ENCODE measurements around the gene RASL11A. TPM values are rescaled to one million over a fixed set of nuclear protein-coding genes. Genes with fewer than 3 reads are reported as not detected.

RASL11A gene
- total and polyA plus RNA-seq, 2 experiments from 2014 or later: 6.3 to 18.8 TPM

DNA sequence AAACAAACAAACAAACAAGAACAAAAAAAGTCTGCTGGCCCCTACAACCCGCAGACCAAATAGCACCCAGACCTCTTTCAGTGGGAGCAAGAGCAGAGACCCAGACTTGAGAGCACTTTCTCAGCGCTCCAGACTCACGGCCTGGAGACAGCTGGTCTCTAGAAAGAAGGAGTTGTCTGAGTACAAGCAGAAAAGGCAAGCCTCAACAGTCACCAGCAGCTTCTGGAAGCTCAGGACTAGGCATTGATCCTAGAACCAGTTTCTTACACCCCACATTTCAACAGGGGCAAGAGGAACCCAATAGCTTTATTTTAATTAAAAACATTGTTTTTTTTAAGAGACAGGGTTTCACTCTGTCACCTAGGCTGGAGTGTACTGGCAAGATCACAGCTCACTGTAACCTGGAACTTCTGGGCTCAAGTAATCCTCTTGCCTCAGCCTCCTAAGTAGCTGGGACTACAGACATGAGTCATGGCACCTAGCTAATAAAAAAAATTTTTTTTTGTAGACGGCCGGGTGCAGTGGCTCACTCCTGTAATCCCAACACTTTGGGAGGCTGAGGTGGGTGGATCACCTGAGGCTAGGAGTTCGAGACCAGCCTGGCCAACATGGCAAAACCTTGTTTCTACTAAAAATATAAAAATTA is 30.4 kb downstream of the RASL11A start:
- Histone ChIP-seq H3K4me3 (no peak overlapping the region), H4K20me1 (ENCODE audit: insufficient read depth, poor library complexity, severe bottlenecking) (no peaks in the 10 kb centered on the region), H3K79me2 (no peaks in the 10 kb centered on the region), H3K27me3 (peaks cover 2% of the 10 kb centered on the region), H3K36me3 (replicated peaks; ENCODE audit: insufficient read depth, low read depth) (no peaks in the 10 kb centered on the region), H3K9me2 (replicated peaks; ENCODE audit: insufficient read depth) (no peaks in the 10 kb centered on the region), H3K4me2 (no peak overlapping the region), H2AFZ (no peak overlapping the region), H3K4me1 (ENCODE audit: insufficient read depth) (no peaks in the 10 kb centered on the region), H3K9me3 (ENCODE audit: low read depth) (no peaks in the 10 kb centered on the region), H3K27ac (no peak overlapping the region)
- 83% methylated on average over 6 of the region's 6 CpGs for WGBS (ENCODE audit: low lambda C conversion rate, missing lambda C conversion rate)
- no peak for TF ChIP-seq EZH2phosphoT487 (IDR thresholded peaks at IDR 0.05; ENCODE audit: low read depth, severe bottlenecking, unreplicated experiment)
- TF ChIP-seq, protein P1, sequence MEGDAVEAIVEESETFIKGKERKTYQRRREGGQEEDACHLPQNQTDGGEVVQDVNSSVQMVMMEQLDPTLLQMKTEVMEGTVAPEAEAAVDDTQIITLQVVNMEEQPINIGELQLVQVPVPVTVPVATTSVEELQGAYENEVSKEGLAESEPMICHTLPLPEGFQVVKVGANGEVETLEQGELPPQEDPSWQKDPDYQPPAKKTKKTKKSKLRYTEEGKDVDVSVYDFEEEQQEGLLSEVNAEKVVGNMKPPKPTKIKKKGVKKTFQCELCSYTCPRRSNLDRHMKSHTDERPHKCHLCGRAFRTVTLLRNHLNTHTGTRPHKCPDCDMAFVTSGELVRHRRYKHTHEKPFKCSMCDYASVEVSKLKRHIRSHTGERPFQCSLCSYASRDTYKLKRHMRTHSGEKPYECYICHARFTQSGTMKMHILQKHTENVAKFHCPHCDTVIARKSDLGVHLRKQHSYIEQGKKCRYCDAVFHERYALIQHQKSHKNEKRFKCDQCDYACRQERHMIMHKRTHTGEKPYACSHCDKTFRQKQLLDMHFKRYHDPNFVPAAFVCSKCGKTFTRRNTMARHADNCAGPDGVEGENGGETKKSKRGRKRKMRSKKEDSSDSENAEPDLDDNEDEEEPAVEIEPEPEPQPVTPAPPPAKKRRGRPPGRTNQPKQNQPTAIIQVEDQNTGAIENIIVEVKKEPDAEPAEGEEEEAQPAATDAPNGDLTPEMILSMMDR (IDR thresholded peaks at IDR 0.05; ENCODE audit: poor library complexity): no peak
- no peak for TF ChIP-seq EZH2 (IDR thresholded peaks at IDR 0.05; ENCODE audit: borderline replicate concordance)
- DNase-seq (ENCODE audit: low spot score): no peak

DNA sequence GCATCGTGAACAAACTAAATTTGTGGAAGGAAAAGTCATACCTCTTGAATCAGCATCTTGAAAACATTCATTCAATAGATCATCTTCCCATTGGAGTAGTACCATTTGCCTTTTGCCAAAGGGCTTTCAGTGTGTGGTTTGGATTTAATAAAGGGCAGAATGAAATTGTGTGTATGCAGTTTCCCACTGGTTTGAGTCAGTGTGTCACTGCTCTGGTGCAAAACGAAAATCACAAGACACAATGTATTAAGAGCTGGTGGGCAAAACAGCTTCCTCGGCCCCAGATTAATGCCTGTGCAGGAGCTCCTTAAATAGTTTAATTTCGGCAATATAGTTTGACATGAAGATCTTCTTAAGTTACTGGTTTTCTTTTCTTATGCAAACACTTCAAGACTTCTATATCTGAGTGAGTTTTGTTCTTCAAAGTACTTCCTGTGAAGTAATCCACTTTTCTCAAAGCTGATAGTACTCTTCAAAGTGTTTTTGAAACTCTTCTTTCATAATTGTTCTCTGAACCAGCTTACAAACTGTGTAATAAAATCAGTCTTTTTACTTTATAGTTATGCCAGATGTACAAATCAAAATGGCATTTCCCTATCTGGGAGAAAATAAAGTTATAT is 32.1 kb downstream of the RASL11A start:
- DNase-seq (ENCODE audit: low spot score): no peak
- H3K4me1 ChIP-seq (ENCODE audit: insufficient read depth): no peaks in the 10 kb centered on the region
- H3K9me3 ChIP-seq (ENCODE audit: low read depth): no peaks in the 10 kb centered on the region
- H3K4me3 ChIP-seq: no peak overlapping the region
- no peak overlapping the region for H3K27ac ChIP-seq
- no peaks in the 10 kb centered on the region for H4K20me1 ChIP-seq (ENCODE audit: insufficient read depth, poor library complexity, severe bottlenecking)
- no peaks in the 10 kb centered on the region for H3K27me3 ChIP-seq
- 63% methylated on average over 4 of the region's 4 CpGs for WGBS (ENCODE audit: low lambda C conversion rate, missing lambda C conversion rate)
- H3K36me3 ChIP-seq (replicated peaks; ENCODE audit: insufficient read depth, low read depth): no peaks in the 10 kb centered on the region
- H3K79me2 ChIP-seq: no peaks in the 10 kb centered on the region
- no peaks in the 10 kb centered on the region for H3K9me2 ChIP-seq (replicated peaks; ENCODE audit: insufficient read depth)
- H3K4me2 ChIP-seq: no peak overlapping the region
- no peak for TF ChIP-seq EZH2phosphoT487 (IDR thresholded peaks at IDR 0.05; ENCODE audit: low read depth, severe bottlenecking, unreplicated experiment)
- no peak for TF ChIP-seq EZH2 (IDR thresholded peaks at IDR 0.05; ENCODE audit: borderline replicate concordance)
- TF ChIP-seq, protein P1 (IDR thresholded peaks at IDR 0.05; ENCODE audit: poor library complexity): no peak
- H2AFZ ChIP-seq: no peak overlapping the region

- no peak overlapping the region for H3K4me2 ChIP-seq
- no peak overlapping the region for H3K4me3 ChIP-seq
- TF ChIP-seq, protein P1 (IDR thresholded peaks at IDR 0.05; ENCODE audit: poor library complexity): no peak
- TF ChIP-seq EZH2 (IDR thresholded peaks at IDR 0.05; ENCODE audit: borderline replicate concordance) (no peak), EZH2phosphoT487 (IDR thresholded peaks at IDR 0.05; ENCODE audit: low read depth, severe bottlenecking, unreplicated experiment) (no peak)
- no peaks in the 10 kb centered on the region for H3K27me3 ChIP-seq
- no peaks in the 10 kb centered on the region for H3K9me2 ChIP-seq (replicated peaks; ENCODE audit: insufficient read depth)
- H3K9me3 ChIP-seq (ENCODE audit: low read depth): no peaks in the 10 kb centered on the region
- no peak for DNase-seq (ENCODE audit: low spot score)
- no peaks in the 10 kb centered on the region for H3K36me3 ChIP-seq (replicated peaks; ENCODE audit: insufficient read depth, low read depth)
- no peaks in the 10 kb centered on the region for H4K20me1 ChIP-seq (ENCODE audit: insufficient read depth, poor library complexity, severe bottlenecking)
- H3K4me1 ChIP-seq (ENCODE audit: insufficient read depth): no peaks in the 10 kb centered on the region
- no peak overlapping the region for H3K27ac ChIP-seq
- no peaks in the 10 kb centered on the region for H3K79me2 ChIP-seq
- 92% methylated on average over 4 of the region's 4 CpGs for WGBS (ENCODE audit: low lambda C conversion rate, missing lambda C conversion rate)
- H2AFZ ChIP-seq: no peak overlapping the region
These were observed 33.5 kb downstream of the RASL11A start for GRCh38 chr13:27304099-27304498.
